GM21447 (cell line): ENCODE data around the gene CAMTA2.
"Not testable (repeated sequence)": the region's sequence is repeated elsewhere in the genome, so short reads cannot be mapped to it uniquely, and the experiment has no call there.

Source experiments
- ATAC-seq: cut with Tn5 transposase; IDR thresholded peaks from one replicate; pipeline ENCODE4 v1.9.1; 2021; ENCODE audit not compliant: unreplicated experiment

Gene CAMTA2

GRCh38 chr17:4934173-4934979, 53.1 kb downstream of the CAMTA2 start:
- no peak for ATAC-seq

- no peak for ATAC-seq
Observed at GRCh38 chr17:4933646-4934045, 53.8 kb downstream of the CAMTA2 start.

- no peak for ATAC-seq
Observed at GRCh38 chr17:4932756-4933155, 54.7 kb downstream of the CAMTA2 start.

DNA sequence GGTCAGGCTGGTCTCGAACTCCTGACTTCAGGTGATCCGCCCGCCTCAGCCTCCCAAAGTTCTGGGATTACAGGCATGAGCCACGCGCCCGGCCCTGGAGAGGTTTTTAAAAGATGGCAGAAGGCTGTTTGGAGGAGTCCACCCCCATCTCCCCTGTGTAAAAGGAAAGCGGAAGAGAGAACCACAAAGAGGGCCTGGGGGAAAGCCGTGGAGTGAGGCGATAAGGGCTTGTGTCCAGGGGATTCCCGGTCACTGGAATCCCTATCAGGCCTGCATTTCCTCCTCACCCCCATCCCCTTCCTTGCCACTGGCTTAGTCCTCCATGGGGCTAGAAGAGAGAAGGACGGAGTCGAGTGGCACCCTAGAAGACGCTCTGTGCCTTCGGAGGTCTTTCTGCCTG, 55.5 kb downstream of the CAMTA2 start, which contains the start of gene GP1BA:
TSS of gene GP1BA (plus strand) at position 315 of the 400 bp plus-strand sequence. CDS start 328 bp downstream, outside the sequence.
- ATAC-seq, result no peak

DNA sequence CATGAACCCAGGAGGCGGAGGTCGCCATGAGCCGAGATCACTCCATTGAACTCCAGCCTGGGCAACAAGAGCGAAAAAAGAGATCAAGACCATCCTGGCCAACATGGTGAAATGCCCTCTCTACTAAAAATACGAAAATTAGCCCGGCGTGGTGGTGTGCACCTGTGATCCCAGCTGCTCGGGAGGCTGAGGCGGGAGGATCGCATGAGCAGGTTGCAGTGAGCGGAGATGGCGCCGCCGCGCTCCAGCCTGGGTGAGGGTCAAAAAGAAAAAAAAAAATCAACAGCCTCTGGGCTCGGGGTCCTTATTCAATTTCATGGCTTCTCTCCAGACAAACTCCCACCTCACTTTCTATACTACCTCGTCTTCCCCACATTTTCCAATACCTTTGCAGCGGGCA, 58.6 kb downstream of the CAMTA2 start:
- no peak for ATAC-seq

- ATAC-seq, result not testable (repeated sequence)
Observed at GRCh38 chr17:4926577-4927335, 60.7 kb downstream of the CAMTA2 start.

DNA sequence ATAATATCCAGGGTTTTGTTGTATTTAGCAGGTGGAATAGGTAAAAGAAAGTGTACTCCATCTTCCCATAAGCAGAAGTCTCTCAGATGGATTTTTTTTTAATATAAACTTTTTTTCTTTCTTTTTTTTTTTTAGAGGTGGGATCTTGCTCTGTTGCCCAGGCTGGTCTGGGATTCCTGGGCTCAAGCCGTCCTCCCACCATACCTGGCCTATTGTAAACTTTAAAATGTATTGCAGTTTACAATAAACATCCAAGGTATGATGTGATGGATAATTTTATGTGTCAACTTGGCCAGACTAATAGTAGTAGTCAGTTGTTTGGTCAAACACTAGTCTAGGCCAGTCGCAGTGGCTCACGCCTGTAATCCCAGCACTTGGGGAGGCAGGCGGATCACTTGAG, 66.2 kb downstream of the CAMTA2 start:
- no peak for ATAC-seq

- no peak for ATAC-seq
Observed at GRCh38 chr17:4920351-4921048, 67.0 kb downstream of the CAMTA2 start.

DNA sequence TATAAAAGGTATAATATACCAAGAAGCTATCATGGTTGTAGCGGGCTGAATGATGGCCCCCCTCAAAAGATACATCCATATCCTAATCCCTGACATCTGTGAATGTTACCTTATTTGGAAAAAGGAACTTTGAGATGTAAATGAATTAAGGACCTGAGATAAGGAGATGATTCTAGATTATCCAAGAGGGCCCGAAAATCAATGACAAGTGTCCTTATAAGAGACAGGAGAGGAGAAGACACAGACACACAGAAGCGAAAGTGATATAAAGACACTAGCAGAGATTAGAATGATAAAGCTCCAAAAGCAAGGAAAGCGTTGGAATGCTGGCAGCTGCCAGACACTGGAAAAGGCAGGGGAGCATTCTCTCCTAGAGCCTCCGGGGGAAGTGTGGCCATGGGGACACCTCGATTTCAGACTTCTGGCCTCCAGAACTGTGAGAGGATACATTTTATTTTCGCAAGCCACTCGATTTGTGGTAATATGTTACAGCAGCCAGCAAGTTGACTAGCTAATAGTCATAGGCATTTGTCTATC, 67.9 kb downstream of the CAMTA2 start:
- no peak for ATAC-seq
